ENCODE measurements around the gene ARMC9.

Gene ARMC9

DNA sequence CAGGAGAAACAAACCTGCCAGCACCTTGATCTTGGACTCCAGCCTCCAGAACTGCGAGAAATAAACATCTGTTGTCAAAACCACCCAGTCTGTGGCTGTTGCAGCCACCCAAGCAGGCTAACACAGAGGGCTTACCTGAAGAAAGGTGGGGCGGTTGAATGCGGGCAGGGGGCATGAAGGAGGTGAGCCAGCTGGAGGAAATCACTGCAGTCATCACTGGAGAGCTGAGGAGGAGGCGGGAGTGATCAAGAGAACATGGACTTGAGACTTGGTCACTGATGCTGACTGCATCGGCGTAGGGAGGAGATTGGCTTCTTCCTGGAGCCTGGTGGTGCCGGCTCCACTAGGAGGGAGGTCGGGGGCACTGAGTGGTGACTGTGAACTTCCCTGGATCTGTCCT lies 14.6 kb upstream of the ARMC9 start:
- DNase-seq (ENCODE audit: low read depth), result no peak
- TF ChIP-seq CTCF (IDR thresholded peaks at IDR 0.05; ENCODE audit: low read length, missing control alignments), result no peak
- H3K4me3 ChIP-seq (replicated peaks; ENCODE audit: low read depth, low read length), result no peak overlapping the region

DNA sequence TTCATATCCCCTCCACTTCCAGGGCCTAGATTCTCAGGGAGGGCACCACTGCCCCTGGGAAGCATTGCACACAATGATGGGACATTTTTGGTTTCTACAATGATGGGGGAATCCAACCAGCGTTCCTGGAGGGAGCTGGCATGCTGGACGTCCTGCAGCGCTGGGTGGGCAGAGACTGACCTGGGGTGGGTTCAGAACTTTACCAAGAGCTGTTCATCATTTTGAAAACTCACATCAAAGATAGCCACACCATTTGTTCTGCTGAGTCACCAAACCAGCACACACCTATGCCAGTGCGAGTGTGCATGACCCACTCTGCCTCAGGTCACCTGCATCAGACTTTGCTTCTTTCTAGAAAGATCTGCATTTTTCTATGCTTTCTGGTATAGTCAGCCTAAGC lies 14.1 kb upstream of the ARMC9 start:
- no peak overlapping the region for H3K4me3 ChIP-seq (replicated peaks; ENCODE audit: low read depth, low read length)
- DNase-seq (ENCODE audit: low read depth), result no peak
- TF ChIP-seq CTCF (IDR thresholded peaks at IDR 0.05; ENCODE audit: low read length, missing control alignments), result no peak

- H3K4me3 ChIP-seq (replicated peaks; ENCODE audit: low read depth, low read length), result no peak overlapping the region
- TF ChIP-seq CTCF (IDR thresholded peaks at IDR 0.05; ENCODE audit: low read length, missing control alignments), result no peak
- peak; percentile 60 for DNase-seq (ENCODE audit: low read depth)
Observed at GRCh38 chr2:231185050-231185725, 13.2 kb upstream of the ARMC9 start.

DNA sequence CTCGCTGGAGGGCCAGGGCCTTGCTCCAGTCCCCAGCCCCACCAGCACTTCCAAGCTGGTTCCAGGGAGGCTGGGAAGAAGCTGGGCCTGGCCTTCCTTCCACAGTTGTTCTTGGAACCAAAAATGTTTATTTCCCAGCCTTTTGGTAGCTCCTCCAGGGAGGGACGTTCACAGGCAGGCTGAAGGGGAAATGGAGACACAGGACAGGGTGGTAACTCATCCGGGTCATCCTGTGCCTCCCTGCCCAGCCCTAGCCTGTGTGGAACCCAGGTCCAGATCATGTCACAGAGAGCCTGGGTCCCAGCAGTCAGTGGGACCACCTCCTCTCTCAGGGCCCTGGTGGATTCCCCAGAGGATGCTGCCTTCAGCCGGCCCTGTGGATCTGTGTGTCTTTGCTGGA lies 12.5 kb upstream of the ARMC9 start:
- no peak for DNase-seq (ENCODE audit: low read depth)
- no peak for TF ChIP-seq CTCF (IDR thresholded peaks at IDR 0.05; ENCODE audit: low read length, missing control alignments)
- no peak overlapping the region for H3K4me3 ChIP-seq (replicated peaks; ENCODE audit: low read depth, low read length)

DNA sequence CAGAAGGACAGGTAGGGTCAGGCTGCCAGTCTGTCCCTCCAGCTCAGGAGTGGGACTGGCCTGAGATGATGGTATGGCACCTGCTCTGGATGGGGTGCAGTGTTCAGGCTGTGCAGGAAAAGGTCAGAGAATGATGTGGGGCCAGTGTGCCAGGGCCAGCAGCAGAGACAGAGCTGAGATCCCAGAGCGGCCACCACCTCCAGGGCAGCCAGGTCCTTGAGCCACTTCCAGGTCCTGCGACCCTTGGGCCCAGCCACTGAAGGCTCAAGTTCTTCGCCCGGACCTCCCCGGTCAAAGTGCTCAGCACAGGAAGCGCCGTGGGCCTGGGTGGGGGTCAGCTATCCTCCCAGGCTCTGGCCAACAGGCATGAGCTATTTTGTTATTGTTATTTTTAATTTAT lies 12.1 kb upstream of the ARMC9 start:
- TF ChIP-seq CTCF (IDR thresholded peaks at IDR 0.05; ENCODE audit: low read length, missing control alignments), result no peak
- DNase-seq (ENCODE audit: low read depth), result no peak
- H3K4me3 ChIP-seq (replicated peaks; ENCODE audit: low read depth, low read length), result no peak overlapping the region

DNA sequence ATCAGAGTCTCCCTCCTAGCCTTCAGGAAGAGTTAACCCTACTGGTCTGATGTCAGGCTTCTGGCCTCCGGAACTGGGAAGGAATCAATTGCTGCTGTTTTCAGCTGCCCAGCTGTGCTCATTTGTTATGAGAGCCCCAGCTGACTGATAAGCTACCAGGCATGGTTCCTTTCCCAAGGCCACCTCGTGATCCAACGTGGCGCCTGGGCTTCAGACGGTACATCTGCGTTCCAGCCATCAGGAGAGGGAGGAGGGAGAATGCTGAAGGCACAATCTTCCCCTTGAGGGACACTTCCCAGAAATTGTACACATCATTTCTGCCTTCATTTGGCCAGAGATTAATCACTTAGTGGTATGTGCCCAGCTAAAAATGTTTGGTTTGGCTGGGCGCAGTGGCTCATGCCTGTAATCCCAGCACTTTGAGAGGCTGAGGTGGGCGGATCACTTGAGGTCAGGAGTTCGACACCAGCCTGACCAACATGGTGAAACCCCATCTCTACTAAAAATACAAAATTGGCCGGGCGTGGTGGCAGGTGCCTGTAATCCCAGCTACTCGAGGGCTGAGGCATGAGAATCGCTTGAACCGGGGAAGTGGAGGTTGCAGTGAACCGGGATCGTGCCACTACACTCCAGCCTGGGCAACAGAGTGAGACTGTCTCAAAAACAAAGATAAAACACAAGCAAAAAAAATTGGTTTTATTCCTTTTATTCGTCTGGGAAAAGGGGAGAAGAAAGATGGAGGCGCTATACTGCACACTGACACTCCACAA lies 10.5 kb upstream of the ARMC9 start:
- no peak overlapping the region for H3K4me3 ChIP-seq (replicated peaks; ENCODE audit: low read depth, low read length)
- TF ChIP-seq CTCF (IDR thresholded peaks at IDR 0.05; ENCODE audit: low read length, missing control alignments), result no peak
- peak; percentile 95 for DNase-seq (ENCODE audit: low read depth)

All from fibroblast of pulmonary artery (primary cell).